Measurements from ENCODE around the gene NPM1.

NPM1 gene

DNA sequence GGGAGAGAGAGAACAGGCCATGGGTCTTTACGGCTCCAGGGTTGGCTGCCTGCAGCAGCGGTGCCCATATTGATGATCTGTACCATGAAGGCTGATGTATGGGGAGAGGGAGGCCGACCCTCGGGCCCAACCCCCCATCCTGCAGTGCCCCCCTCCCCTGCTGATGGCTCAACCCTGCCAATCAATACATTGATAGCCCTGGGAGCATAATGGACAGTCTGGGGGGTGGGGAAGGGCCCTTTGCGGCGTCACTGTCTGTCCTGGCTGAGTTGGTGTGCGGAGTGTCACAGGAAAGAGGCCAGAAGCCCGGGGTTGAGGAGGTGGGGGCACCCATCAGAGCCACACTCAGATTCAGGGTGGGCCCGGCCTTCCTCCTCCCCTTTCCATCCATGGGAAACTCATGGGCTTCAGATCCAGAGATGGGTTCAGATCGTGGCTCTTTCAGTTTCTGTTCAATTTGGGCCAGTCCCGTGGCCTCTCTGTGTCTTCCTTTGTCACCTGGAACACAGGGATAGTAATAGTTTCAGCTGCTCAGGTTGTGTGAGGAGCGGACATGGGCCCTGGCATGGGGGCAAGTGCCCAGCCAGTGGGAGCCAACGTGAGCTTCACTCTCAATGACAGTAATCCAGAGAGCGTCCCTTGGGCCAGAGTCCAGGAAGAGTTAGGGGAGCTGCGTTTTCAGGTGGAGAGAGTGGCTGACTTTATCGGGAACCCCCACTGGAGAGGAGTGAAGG lies 41.3 kb downstream of the NPM1 start:
- DNase-seq: no peak

DNA sequence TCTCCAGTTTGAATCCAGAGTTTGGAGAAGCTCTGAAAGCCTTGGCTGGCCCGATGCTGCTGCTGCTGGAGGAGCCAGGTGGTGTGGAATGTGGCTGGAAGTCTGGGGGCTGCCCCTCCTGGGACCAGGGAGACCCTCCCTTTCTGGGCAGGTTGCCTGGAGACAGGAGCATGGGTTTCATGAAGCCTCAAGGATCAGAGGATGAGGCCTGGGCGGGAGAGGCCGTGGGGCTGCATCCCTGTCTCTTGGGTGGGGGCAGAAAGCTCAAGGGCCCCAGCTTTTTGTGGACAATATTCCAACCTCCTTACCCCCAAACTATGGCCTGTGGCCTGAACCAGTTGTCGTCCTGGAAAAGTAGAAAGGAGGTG lies 41.9 kb downstream of the NPM1 start:
- no peak for DNase-seq

DNA sequence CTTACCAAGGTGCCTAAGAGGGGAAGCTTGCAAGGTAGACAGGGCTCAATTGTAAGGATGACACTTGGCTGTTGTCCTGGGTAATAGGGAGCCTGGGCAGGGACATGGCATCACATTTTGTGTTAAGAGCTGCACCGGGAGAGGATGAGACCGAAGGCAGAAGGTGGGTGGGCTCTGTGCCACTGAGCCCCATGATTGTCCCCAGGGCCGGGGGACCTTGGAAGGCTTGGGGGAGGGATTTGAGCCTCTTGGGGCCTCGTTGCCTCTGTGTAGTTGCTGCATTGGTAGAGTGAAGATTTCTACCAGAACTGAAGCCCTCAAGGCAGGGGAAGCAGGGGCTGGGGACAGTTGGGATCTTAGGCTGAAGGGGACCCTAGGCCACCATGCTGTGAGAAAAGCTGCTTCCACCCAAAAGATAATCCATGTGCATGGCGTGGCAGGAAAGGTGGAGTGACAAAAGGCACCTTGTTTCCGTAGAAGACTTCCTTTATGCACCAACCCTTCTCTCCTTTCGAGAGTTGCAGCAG lies 43.7 kb downstream of the NPM1 start:
- no peak for DNase-seq

DNA sequence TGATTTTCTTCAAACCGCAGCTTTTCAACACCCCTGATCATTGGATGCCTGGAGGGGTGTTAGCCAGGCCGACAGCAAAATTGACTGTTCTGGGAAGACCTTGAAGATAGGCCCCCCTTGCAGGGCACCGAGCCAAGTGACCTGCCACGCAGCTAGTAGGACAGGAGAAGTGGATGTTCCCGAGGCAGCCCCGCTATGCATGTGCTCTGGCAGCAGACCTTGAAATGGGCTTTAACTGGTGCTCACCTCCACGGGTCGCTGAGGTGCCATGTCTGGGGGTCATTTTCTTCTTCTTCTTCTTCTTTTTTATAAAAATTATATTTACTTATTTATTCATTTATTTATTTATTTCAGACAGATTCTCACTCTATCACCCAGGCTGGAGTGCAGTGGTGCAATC lies 44.4 kb downstream of the NPM1 start:
- no peak for DNase-seq

DNA sequence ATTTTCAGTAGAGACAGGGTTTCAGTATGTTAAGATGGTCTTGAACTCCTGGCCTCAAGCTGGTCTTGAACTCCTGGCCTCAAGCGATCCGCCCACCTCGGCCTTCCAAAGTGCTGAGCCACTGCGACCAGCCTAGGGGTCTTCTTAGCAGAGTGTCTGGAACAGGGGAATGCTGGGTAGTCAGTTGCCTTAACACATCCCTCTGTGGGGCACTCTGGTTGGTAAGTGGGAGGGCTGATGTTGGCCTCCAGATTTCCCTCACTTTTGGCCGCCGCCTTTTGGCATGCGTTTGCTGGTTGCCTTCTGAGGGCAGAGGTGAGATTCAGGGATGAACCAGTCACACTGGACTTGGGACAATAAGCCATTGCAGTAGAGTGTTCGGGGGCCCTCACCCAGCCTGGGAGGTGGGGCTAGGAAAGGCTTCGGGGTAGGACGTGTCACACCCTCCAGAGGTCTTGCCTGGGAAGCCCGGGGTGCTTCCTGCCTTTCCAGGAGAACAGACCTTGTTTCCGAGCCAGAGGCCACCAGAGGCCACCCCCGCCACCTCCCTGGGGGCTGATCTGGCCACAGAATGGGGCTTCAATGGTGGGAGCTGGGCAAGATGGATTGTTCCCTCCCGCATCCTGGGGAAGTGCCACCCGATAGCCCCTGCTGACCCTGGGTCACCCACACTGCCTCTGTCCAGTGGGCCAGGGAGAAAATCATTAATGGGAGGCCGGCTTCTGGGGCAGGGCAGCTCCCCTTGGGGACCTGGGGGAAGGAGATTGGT lies 45.1 kb downstream of the NPM1 start:
- no peak for DNase-seq

DNA sequence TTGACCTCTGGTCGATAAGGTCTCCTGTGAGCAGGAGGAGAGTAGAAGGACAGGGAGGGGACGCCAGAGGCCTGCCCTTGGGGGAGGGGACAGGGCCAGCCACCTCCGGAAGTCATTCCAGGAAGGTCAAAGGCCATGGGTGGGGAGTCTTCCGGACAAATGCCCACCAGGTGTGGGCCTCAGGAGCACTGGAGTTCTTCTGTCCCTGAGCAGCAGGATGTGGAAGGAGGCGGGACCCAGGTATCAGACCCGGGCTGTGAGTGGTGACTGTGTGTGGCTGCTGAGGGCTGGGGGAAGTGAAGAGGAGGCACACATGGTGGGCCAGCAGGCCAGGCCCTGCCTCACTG lies 45.7 kb downstream of the NPM1 start:
- DNase-seq: no peak

DNA sequence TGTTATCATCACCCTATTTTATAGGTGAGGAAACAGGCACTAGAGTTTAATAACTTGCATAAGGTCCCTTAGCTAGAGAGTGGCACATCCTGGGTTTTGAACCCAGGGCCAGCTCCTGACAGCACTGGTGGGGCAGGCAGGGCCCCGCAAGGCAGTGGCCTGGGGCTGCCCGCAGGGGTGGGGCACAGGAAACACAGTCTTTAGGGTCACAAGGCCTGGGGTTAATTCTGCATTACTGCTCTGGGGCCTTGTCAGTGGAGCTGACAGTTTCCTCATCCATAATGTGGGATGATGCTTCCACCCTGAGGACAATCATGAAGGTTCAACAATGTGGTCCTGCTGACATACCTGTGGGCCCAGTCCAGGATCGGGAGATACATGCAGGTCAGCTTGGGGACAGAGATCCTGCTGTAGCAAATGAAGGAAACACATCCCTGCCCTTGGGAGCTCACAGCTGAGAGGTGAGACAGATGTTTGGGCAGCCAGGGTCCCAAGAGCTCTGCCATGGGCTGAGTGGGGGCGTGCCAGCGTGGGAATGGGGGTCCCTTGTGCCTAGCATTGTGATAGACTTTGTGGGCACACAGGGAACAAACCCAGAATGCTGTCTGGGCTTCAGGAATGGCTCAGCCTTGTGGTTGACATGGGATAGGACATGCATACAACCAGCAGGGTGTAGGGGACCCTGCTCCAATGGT lies 46.5 kb downstream of the NPM1 start:
- no peak for DNase-seq

DNA sequence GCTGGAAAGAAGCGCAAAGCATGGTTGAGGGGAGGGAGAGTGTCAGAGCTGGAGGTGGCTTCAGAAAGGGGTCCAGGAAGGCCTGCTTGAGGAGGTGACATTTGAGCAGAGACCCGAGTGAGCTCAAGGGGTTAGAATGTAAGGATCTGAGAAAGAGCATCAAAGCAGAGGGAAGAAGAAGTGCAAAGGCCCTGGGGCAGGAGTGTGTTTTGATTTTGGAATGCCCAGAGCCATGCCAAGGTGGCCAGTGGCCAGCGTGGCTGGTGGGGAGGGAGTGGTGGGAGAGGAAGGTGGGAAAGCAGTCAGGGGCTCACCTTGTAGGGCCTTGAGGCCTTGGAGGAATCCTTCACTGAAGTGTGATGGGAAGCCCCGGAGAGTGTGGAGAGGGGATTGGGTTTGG lies 47.2 kb downstream of the NPM1 start:
- no peak for DNase-seq

DNA sequence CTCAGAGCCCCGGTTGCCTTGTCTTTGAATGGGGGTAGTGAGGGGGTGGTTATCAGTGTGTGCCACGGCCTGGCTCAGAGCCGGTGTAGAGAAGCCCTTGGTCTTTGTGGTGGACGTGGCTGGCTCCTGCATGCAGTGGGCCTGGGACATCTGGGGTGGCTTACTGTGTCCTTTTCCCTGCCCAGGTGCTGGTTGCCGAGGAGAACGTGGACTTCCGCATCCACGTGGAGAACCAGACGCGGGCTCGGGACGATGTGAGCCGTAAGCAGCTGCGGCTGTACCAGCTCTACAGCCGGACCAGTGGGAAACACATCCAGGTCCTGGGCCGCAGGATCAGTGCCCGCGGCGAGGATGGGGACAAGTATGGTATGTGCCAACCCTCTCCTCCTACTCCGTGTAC lies 48.3 kb downstream of the NPM1 start:
- DNase-seq: no peak

DNA sequence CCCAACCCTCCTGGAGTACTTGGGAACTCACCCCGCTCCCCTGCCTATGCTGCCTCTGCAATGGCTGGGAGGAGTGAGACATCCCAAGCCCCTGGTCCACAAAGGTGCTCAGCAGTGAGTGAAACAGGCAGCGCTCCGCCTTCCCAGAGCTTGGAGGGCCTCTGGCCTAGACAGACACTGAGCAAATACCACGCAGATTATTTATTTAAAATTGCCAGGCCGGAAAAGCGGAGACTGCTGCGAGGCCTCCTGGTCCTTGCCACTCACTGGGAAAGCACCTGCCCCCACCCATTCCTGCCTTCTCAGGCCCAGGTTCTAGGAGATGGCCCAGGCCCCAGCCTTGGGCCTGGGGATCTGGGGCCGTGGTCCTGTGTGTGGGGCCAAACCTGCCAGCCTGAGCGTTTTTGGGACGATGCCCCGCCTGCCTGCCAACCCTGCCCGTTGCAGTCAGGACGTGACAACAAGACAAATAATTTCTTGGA lies 49.2 kb downstream of the NPM1 start:
- DNase-seq: no peak

DNA sequence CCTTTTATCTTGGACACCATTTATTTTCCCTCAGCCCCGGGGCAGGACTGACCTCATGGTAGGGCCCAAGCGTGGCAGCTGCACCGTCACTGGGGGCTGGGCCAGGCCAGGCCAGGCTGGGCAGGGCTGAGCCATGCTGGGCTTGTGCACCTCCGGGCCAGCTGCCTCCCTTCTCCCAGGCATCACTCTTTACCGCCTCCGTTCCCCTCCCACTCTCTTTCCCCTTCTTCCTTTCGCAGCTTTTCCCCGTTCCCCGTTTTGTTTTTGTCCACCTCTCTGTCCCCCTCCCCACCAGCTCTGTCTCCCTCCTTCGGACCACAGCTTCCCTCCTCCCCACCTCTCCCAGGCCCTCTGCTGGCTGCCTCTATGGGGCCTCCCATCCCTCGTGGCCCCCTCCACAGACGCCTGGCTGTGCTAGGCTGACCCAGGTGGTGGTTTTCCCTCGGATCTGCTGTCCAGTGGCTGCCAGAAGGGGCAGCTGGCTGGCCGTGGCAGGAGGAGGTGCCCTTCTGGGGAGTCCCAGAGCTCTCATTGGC lies 49.7 kb downstream of the NPM1 start:
- no peak for DNase-seq

DNA sequence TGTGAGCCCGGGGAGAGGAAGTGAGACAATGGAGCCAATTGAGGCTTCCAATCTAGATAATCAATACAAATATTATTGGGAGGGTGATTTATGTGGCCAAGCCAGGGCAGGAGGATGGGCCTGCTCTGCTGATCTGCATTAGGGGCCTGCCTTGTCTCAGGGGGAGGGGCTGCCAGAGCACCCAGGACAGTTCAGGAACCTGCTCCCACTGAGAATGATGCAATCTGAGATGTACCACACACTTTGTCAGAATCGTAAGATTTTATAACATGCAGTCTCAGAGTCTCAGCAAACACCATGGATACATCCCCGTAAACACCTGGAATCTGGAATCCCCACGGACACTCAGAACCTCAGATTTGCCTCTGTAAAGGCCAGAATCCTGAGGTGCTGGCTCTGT lies 51.1 kb downstream of the NPM1 start:
- DNase-seq: no peak

DNA sequence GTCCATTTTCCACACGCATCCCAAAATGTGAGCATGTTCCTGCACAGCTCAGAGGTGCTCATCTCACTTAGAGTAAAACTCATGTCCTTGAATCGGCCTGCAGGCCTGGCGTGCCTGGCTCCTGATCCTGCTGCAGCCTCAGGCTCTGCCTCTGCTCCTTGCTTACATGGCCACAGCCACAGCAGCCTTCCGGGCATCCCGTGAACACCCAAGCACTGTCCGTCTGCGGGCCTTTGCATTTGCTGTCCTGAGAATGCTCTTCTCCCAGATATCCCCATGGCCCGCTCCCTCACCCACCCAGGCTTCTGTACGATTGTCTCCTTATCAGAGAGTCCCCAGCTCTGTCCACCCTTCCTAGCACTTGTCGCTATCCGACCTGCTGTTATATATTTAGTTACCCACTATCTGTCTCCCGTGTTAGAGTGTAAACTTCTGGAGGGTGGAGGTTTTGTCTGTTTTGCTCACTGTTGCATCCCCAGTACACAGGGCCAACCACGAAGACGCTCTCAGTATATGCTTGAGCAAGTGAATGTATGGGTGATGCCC lies 53.7 kb downstream of the NPM1 start:
- DNase-seq: no peak

DNA sequence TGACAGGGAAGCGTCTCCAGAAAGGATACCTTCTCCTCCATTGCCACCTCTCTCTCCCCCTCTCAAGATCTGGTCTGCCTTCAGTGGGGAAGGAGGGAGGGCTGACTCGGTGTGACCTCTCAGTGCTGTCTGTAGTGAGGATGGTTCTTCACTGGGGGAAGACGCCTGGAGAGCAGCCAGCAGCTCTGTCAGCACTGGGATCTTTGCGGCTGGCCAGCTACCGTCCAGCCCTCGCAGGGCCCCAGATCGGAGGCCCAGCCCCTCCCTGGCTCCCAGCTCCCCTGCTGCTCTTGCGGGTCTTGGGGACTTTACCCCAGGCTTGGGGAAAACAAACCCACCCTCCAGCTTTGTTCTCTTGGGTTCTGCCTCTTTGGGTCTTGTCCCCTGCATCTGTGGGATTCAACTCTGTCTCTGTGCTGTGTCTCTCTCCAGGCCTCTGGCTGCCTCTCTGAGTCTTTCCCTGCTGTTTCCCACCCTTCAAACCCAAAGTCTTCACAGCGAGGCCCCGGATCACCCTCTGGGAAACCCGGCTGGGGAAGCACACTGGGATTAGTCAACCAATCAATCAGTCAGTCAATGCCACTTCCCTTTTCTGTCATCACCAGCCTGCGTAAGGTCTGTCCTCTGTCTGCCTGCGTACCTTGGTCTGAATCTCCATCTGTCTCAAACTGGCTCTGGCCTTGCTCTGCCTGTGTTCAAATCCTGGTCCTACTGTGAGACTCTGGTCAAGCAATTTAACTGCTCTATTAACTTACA lies 54.8 kb downstream of the NPM1 start:
- DNase-seq: no peak

DNA sequence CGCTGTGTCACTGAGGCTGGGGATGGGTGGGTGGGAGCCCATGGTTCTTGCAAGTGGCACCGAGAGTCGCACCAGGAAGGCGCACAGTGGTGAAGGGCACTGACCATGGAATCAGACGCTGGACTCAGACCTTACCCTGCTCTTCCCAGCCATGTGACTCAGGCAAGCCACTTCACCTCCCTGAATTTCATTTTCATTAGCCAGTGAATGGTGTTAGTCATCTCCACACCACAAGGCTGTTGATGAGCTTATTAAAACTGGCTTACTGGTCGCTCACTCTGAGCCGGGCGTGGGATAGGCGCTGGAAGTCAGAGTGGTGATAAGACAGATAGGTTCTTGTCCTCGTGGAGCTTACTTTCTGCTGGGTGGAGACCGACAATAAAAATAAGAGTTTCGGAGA lies 56.9 kb downstream of the NPM1 start:
- no peak for DNase-seq

DNA sequence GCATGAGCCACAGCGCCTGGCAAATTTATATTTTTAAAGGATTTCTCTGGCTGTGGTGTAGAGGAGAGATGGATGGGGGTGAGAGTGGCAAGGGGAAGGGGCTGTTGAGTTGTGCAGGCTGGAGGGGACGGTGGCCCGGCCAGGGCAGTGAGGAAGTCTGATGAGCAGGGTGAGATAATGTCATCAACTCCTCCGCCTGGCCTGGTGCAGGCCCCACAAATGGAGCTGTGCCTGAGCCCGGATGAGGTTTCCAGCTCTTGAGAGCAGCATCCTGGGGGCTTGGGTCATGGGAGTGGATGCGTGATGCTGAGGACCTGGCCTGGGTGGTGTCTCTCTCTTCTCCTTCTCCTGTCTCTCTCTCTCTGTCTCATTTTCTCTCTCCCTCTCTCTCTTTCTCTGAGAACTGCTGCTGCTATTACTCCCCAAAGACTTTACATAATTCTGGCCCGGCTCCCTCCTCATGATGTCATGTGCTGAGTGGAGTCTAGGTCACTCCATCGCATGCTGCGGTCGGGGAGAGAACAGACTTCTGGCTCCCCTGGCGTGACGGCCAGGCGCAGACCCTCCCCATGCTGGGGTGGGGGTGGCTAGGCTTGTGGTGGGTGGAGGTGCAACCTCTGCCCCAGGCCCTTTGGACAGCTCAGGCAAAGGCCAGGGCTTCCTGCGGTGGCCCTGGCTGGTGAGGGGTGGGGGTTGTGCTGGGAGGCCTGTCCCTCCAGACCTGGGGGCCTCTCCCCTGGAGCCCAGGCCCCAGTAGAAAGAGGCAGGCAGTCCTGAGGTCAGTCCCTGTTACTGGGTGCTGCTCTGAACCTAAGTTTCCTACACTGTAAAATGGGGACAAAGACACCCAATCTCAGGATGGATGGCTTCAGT lies 58.2 kb downstream of the NPM1 start:
- DNase-seq: no peak

DNA sequence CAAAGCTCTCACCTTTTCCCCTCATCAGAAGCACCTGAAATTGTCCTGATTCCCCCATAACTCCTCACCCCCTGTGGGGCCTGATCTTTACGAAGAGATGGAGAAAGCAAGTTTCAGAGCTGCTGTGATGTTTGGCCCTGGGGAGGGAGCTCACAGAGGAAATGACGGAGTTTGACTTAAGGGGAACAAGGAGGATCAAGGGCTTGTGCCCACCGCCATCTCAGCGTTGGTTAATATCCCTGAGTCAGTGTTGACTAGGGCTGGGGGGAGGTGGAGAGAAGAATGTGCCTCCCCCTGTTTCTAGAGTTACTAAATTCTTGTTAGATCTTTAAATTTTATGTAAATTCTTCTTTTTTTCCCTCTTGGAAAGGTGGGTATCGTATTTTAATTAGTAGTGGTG lies 59.6 kb downstream of the NPM1 start:
- no peak for DNase-seq

DNA sequence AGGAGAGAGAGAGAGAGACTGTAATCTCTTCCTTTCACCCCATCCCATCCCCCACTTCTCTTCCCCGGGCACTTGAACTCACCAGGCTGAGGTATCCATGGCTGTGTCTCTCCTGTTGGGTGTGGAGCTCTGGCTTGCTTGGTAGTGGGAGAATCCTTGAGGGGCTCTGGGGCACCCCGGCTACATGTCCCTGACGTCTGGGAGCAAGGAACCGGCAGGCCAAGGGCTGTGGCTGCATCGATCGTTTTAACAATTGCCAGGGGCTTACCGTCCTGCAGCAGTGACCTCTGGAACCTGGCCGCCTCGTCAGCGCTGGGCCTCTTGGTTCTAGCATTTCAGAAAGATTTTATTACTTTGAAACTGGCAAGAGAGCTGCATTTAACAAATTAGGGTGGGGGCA lies 61.8 kb downstream of the NPM1 start:
- no peak for DNase-seq

DNA sequence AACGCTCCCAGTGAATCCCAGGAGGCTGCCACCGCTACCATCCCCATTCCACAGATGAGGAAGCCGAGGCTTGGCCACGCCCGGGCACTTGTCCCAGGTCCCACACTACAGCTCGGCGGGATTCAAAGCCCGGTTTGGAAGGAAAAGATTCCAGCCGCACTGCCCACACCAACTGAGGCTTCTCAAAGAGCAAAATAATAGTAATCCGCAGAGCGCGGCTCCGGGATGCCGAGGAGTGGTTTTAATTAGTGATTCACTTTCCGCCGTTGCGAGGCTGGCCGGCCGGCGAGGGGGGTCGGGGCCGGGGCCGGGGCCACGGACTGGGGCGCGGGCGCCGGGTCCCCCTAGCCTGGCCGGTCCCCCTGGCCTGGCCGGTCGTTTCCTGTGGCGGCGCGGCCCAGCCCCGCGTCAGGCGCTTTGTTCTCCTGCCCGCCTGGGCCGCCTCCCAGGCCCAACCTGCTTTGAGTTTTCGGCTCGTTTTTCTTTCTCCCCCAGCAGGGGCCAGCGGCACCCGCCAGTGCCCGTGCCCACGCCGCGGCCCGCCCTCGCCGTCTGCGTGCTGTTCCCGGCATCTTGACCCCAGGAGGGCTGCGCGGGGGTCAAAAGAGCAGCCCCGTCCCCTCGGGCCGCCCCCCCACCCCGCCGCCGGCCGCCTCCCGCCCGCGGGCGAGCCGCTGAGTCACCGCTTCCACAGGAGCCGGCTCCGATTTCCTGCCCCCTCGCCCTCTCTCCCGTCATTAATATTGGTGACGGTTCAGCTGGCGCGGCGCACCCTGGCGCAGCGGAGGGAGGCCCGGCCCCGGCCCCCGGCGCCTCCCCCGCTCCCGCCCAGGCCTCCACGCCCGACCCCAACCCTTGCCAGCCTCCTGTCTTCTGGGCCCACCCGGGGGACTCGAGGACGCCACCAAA lies 63.0 kb downstream of the NPM1 start:
- no peak for DNase-seq

DNA sequence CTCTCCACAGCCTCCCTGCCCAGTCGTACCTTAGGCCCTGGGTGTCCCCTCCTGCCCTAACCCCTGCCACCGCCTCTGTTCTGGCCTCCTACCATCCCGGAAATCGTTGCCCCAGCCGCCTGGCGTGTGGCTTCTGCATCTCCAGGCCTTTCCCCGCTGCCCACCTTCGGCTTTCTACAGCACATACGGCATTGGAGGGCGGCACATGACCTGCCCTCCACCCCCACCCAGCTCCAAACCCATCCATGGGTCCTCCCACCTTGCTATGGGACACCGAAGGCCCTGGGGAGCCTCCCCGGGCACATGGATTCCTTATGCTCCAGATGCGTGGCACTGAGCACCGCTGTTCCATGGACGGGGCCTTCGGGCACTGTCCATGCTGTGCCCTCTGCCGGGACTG lies 63.8 kb downstream of the NPM1 start:
- DNase-seq: no peak
